Small intestine (tissue), 7 donors: Measurements from ENCODE around the gene HOXA7. TPM values are rescaled to one million over a fixed set of nuclear protein-coding genes. Genes with fewer than 3 reads are reported as not detected.

Experiments
- DNase-seq, 2 donors: peaks; one replicate each; pipeline versions ENCODE4 v3.0.0 to v3.0.0-alpha.2; 2013
- FAIRE-seq: peaks from 2 replicates; lab custom pipeline; 2012; peaks lifted over from hg19 to GRCh38; lab: Jason Lieb, UNC
- H3K27ac ChIP-seq, 3 donors: one replicate each; pipeline ENCODE4 v1.5.1; 2013; ENCODE audit warnings: low read length in 2 of 3, mild to moderate bottlenecking in 2 of 3, control low read depth in 1 of 3, inconsistent platforms in 1 of 3, low read depth in 1 of 3, moderate library complexity in 1 of 3
- H3K27me3 ChIP-seq, 3 donors: one replicate each; pipeline ENCODE4 v1.6.1; 2013; ENCODE audit warnings: low read length in 3 of 3, inconsistent platforms in 1 of 3; ENCODE audit not compliant: control insufficient read depth in 3 of 3, insufficient read depth in 3 of 3
- H3K36me3 ChIP-seq, 3 donors: one replicate each; pipeline ENCODE4 v1.6.1; 2013; ENCODE audit warnings: low read length in 3 of 3, inconsistent platforms in 1 of 3, low read depth in 1 of 3, mild to moderate bottlenecking in 1 of 3, moderate library complexity in 1 of 3; ENCODE audit not compliant: control insufficient read depth in 3 of 3, insufficient read depth in 2 of 3
- H3K4me1 ChIP-seq, 3 donors: one replicate each; pipeline ENCODE4 v1.6.1; 2013; ENCODE audit warnings: low read length in 2 of 3, inconsistent platforms in 1 of 3, low read depth in 1 of 3, mild to moderate bottlenecking in 1 of 3, moderate library complexity in 1 of 3; ENCODE audit not compliant: control insufficient read depth in 3 of 3, insufficient read depth in 2 of 3
- H3K4me3 ChIP-seq, 3 donors: one replicate each; pipeline ENCODE4 v1.5.1; 2013; ENCODE audit warnings: low read length in 3 of 3, control low read depth in 1 of 3, inconsistent platforms in 1 of 3, low read depth in 1 of 3, mild to moderate bottlenecking in 1 of 3, moderate library complexity in 1 of 3
- H3K9me3 ChIP-seq, 2 donors: one replicate each; pipeline ENCODE4 v1.6.1; 2013; ENCODE audit warnings: low read depth in 1 of 2, low read length in 1 of 2; ENCODE audit not compliant: control insufficient read depth in 2 of 2, insufficient read depth in 1 of 2
- WGBS, 3 donors: extraction: QIAGEN DNeasy Blood & Tissue Kit; methylation state at CpG; one replicate each; pipeline ENCODE4 v1.1.7; 2013; 5-methylcytosine and 5-hydroxymethylcytosine counted together
- polyA plus RNA-seq, 4 donors: library from polyadenylated mRNA; stranded (reverse) in 3 of 4; unstranded in 1 of 4; fragments of 200-250 nt in 3 of 4; fragments of 120-200 nt in 1 of 4; gene quantifications; one replicate each; pipeline versions ENCODE4 v1.2.1 to v1.2.3, GENCODE V29; 2013
- donor health status: healthy with polysubstance abuse.
- donor health status: control.
- donor health status: control.
- donor health status: Bipolar disorder and iron deficiency.
- donor health status: healthy.

Gene HOXA7
- polyA plus RNA-seq, 4 donors: 1.1 to 16.9 (median 1.9) TPM; not detected in 1

GRCh38 chr7:27139334-27140125 is 16.9 kb downstream of the HOXA7 start:
- peaks cover 0 to 51% (median 2%) of the 10 kb centered on the region in 3 donors for H3K4me1 ChIP-seq
- FAIRE-seq (no peak), DNase-seq (peak in 1 of 2 donors; percentile 79)
- H3K27ac ChIP-seq: peak overlapping the region; percentile 74 to 81 (median 77)
- peaks cover 0 to 21% (median 0%) of the 10 kb centered on the region in 3 donors for H3K36me3 ChIP-seq
- H3K27me3 ChIP-seq: peaks cover 5 to 22% (median 9%) of the 10 kb centered on the region in 3 donors
- 12 to 35% (median 29%) methylated on average over 45 to 53 of the region's 53 CpGs for WGBS, 3 donors
- H3K4me3 ChIP-seq: peak overlapping the region; percentile 45 to 53 (median 46)
- no peaks in the 10 kb centered on the region for H3K9me3 ChIP-seq

GRCh38 chr7:27138985-27139333 is 17.5 kb downstream of the HOXA7 start:
- Histone ChIP-seq H3K9me3 (no peaks in the 10 kb centered on the region), H3K36me3 (peaks cover 0 to 16% (median 0%) of the 10 kb centered on the region in 3 donors), H3K27ac (peak overlapping the region; percentile 74 to 81 (median 77)), H3K4me3 (peak overlapping the region; percentile 45 to 53 (median 46)), H3K27me3 (peaks cover 5 to 16% (median 9%) of the 10 kb centered on the region in 3 donors), H3K4me1 (peaks cover 0 to 51% (median 2%) of the 10 kb centered on the region in 3 donors)
- WGBS, 3 donors: 22 to 41% (median 40%) methylated on average over 11 of the region's 11 CpGs
- FAIRE-seq (no peak), DNase-seq (peak in 1 of 2 donors; percentile 46)

GRCh38 chr7:27138472-27138871 is 18.0 kb downstream of the HOXA7 start:
- peaks cover 2 to 54% (median 5%) of the 10 kb centered on the region in 3 donors for H3K4me1 ChIP-seq
- FAIRE-seq: no peak

GRCh38 chr7:27137640-27138315 is 18.7 kb downstream of the HOXA7 start:
- Histone ChIP-seq H3K36me3 (peaks cover 0 to 13% (median 0%) of the 10 kb centered on the region in 3 donors), H3K27ac (peak overlapping the region in 2 of 3 donors; percentile 77 to 81), H3K9me3 (no peaks in the 10 kb centered on the region), H3K4me3 (no peak overlapping the region), H3K4me1 (peaks cover 2 to 61% (median 5%) of the 10 kb centered on the region in 3 donors), H3K27me3 (peaks cover 4 to 13% (median 11%) of the 10 kb centered on the region in 3 donors)
- FAIRE-seq (no peak), DNase-seq (no peak)
- 69 to 83% (median 82%) methylated on average over 2 of the region's 2 CpGs for WGBS, 3 donors

More at GRCh38 chr7:27138472-27138871, 18.0 kb downstream of the HOXA7 start:
- Histone ChIP-seq H3K9me3 (no peaks in the 10 kb centered on the region), H3K4me3 (peak overlapping the region in 1 of 3 donors; percentile 45), H3K27ac (peak overlapping the region in 2 of 3 donors; percentile 77 to 81), H3K27me3 (peaks cover 8 to 14% (median 9%) of the 10 kb centered on the region in 3 donors), H3K36me3 (peaks cover 0 to 14% (median 0%) of the 10 kb centered on the region in 3 donors)
- no peak for DNase-seq
- 75 to 76% (median 76%) methylated on average over 1 of the region's 1 CpG for WGBS, 3 donors

GRCh38 chr7:27134392-27134791 is 22.1 kb downstream of the HOXA7 start:
- DNase-seq (peak in 1 of 2 donors; percentile 46), FAIRE-seq (no peak)
- Histone ChIP-seq H3K27ac (peak overlapping the region in 2 of 3 donors; percentile 61 to 77), H3K4me1 (peaks cover 0 to 63% (median 5%) of the 10 kb centered on the region in 3 donors), H3K9me3 (no peaks in the 10 kb centered on the region), H3K27me3 (peaks cover 0 to 6% (median 0%) of the 10 kb centered on the region in 3 donors), H3K36me3 (peaks cover 0 to under 1% (median 0%) of the 10 kb centered on the region in 3 donors), H3K4me3 (no peak overlapping the region)
- 38 to 65% (median 43%) methylated on average over 2 of the region's 2 CpGs for WGBS, 3 donors

GRCh38 chr7:27133409-27134231 is 22.9 kb downstream of the HOXA7 start:
- 31 to 50% (median 48%) methylated on average over 18 of the region's 18 CpGs for WGBS, 3 donors
- Histone ChIP-seq H3K27me3 (peaks cover 0 to 6% (median 0%) of the 10 kb centered on the region in 3 donors), H3K9me3 (no peaks in the 10 kb centered on the region), H3K27ac (peak overlapping the region in 2 of 3 donors; percentile 61 to 77), H3K4me1 (peaks cover 0 to 65% (median 5%) of the 10 kb centered on the region in 3 donors), H3K4me3 (no peak overlapping the region), H3K36me3 (peaks cover 0 to 4% (median 0%) of the 10 kb centered on the region in 3 donors)
- FAIRE-seq (no peak), DNase-seq (peak; percentile 36 to 72)

- H3K4me1 ChIP-seq: peaks cover 0 to 59% (median 5%) of the 10 kb centered on the region in 3 donors
- no peak for DNase-seq
- peak overlapping the region in 1 of 3 donors; percentile 61 for H3K27ac ChIP-seq
- no peak for FAIRE-seq
- no peaks in the 10 kb centered on the region for H3K9me3 ChIP-seq
- H3K36me3 ChIP-seq: peaks cover 0 to 4% (median 0%) of the 10 kb centered on the region in 3 donors
- H3K4me3 ChIP-seq: no peak overlapping the region
- 38 to 61% (median 50%) methylated on average over 6 of the region's 6 CpGs for WGBS, 3 donors
- peaks cover 0 to 6% (median 0%) of the 10 kb centered on the region in 3 donors for H3K27me3 ChIP-seq
These were observed 23.5 kb downstream of the HOXA7 start for GRCh38 chr7:27132978-27133377.
